NCI-H345 treated with DMSO at 0.1 percent for 48 hours (cell line): ENCODE results near the gene F2R.
"Not testable (repeated sequence)": the region's sequence is repeated elsewhere in the genome, so short reads cannot be mapped to it uniquely, and the experiment has no call there.

Experiments used
- DNase-seq: peaks from one replicate; lab custom pipeline; 2025; ENCODE audit not compliant: unreplicated experiment; lab: John Stamatoyannopoulos, UW

F2R gene

GRCh38 chr5:76747706-76748105 lies 31.8 kb downstream of the F2R start:
- DNase-seq: no peak

GRCh38 chr5:76751291-76751690 lies 35.4 kb downstream of the F2R start:
- DNase-seq: no peak

- DNase-seq: no peak
Measured at GRCh38 chr5:76754668-76755078, 38.7 kb downstream of the F2R start.

- no peak for DNase-seq
Measured at GRCh38 chr5:76755779-76756637, 40.1 kb downstream of the F2R start.

GRCh38 chr5:76757049-76757448 lies 41.1 kb downstream of the F2R start:
- DNase-seq: no peak

GRCh38 chr5:76761118-76761517 lies 45.2 kb downstream of the F2R start:
- not testable (repeated sequence) for DNase-seq

GRCh38 chr5:76762484-76762883 lies 46.6 kb downstream of the F2R start:
- no peak for DNase-seq

GRCh38 chr5:76763136-76763535 lies 47.2 kb downstream of the F2R start:
- DNase-seq: no peak

GRCh38 chr5:76764374-76764773 lies 48.4 kb downstream of the F2R start:
- no peak for DNase-seq

GRCh38 chr5:76765249-76765648 lies 49.3 kb downstream of the F2R start:
- no peak for DNase-seq

GRCh38 chr5:76766746-76767145 lies 50.8 kb downstream of the F2R start:
- no peak for DNase-seq

- DNase-seq: not testable (repeated sequence)
Measured at GRCh38 chr5:76771041-76771440, 55.1 kb downstream of the F2R start.

- DNase-seq: no peak
Measured at GRCh38 chr5:76771705-76772405, 55.9 kb downstream of the F2R start.

- DNase-seq: no peak
Measured at GRCh38 chr5:76775921-76776320, 60.0 kb downstream of the F2R start.

GRCh38 chr5:76776391-76776790 lies 60.5 kb downstream of the F2R start:
- no peak for DNase-seq

GRCh38 chr5:76780616-76781015 lies 64.7 kb downstream of the F2R start:
- not testable (repeated sequence) for DNase-seq

GRCh38 chr5:76781775-76782174 lies 65.8 kb downstream of the F2R start:
- DNase-seq: no peak

- no peak for DNase-seq
Measured at GRCh38 chr5:76782444-76782843, 66.5 kb downstream of the F2R start.
